ENCODE results near the gene SLC11A2. TPM values are rescaled to one million over a fixed set of nuclear protein-coding genes. Genes with fewer than 3 reads are reported as not detected.

SLC11A2 gene
- total and polyA plus RNA-seq, 2 of the 8 experiments (the other 6 are each of a cell fraction or from before 2014, with no cell fraction given), result 55.0 to 61.5 TPM

DNA sequence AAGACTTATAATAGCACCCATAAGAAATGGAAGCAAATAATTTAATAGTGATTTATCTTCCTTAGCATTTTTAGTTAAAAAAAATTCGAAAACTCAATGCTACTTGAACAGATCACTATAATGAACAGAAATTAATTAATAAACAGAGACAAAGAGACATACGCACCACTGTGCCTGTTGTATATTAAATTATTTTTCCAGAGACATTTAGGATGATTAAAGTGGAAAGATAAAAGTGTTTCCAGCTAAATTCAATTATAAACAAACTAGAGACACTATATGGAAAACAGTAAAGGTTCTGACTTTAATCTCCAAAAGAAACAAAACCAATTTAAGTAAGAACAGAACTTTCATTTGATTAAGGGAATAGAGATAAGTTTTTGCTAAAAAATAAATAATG lies 70.5 kb downstream of the SLC11A2 start:
- Histone ChIP-seq H4K5ac (ENCODE audit: insufficient read length, low read depth, low read length) (no peak overlapping the region), H3K4me1 (replicated peaks in 1 of 4; ENCODE audit: control insufficient read depth in 3 of 4, insufficient read depth in 4 of 4, low read length in 3 of 4) (peaks cover 0 to 3% (median 0%) of the 10 kb centered on the region in 4 experiments; a peak in 1 of 7 replicates), H2BK15ac (ENCODE audit: low read length) (no peak overlapping the region), H3K36me3 (ENCODE audit: control insufficient read depth in 2 of 4, insufficient read depth in 4 of 4, low read length in 3 of 4) (no peaks in the 10 kb centered on the region), H2BK120ac (replicated peaks; ENCODE audit: low read depth, low read length) (no peak overlapping the region), H3K9me3 (ENCODE audit: insufficient read depth in 2 of 2, low read depth in 1 of 2, low read length in 1 of 2) (no peaks in the 10 kb centered on the region), H3K4me3 (ENCODE audit: extremely low read depth in 1 of 4, insufficient read depth in 2 of 4, low read depth in 3 of 4, low read length in 4 of 4) (no peak overlapping the region), H4K91ac (replicated peaks; ENCODE audit: insufficient read length, low read length) (no peak overlapping the region), H2BK5ac (ENCODE audit: low read depth, low read length) (no peak overlapping the region), H2AK5ac (ENCODE audit: low read depth, low read length) (no peak overlapping the region), H3K23me2 (ENCODE audit: low read depth, low read length) (no peaks in the 10 kb centered on the region), H4K20me1 (replicated peaks in 1 of 2; ENCODE audit: control insufficient read depth in 1 of 2, insufficient read depth in 2 of 2, low read length in 2 of 2) (no peaks in the 10 kb centered on the region), H3K27me3 (replicated peaks in 1 of 4; ENCODE audit: control insufficient read depth in 3 of 4, extremely low read depth in 1 of 4, insufficient read depth in 3 of 4, low read length in 3 of 4) (no peaks in the 10 kb centered on the region), H3K4ac (replicated peaks; ENCODE audit: insufficient read length, low read depth, low read length) (no peak overlapping the region), H3K27ac (ENCODE audit: low read depth, low read length) (no peak overlapping the region), H3K56ac (replicated peaks; ENCODE audit: insufficient read length, low read depth, low read length) (no peak overlapping the region), H3K23ac (ENCODE audit: insufficient read length) (no peak overlapping the region), H3K9ac (replicated peaks in 1 of 4; ENCODE audit: extremely low read depth in 1 of 4, low read depth in 3 of 4, low read length in 3 of 4) (no peak overlapping the region), H2AFZ (ENCODE audit: low read length) (no peak overlapping the region), H3K79me1 (ENCODE audit: low read depth, low read length) (no peaks in the 10 kb centered on the region), H3K79me2 (ENCODE audit: control insufficient read depth in 1 of 2, insufficient read depth in 2 of 2, low read length in 2 of 2) (no peaks in the 10 kb centered on the region), H3K14ac (ENCODE audit: insufficient read length) (no peak overlapping the region), H2BK20ac (ENCODE audit: low read length) (no peak overlapping the region), H4K8ac (ENCODE audit: extremely low read depth, insufficient read depth, low read length) (no peak overlapping the region), H3K4me2 (ENCODE audit: insufficient read depth in 1 of 2, low read depth in 2 of 2, low read length in 2 of 2) (no peak overlapping the region), H2BK12ac (ENCODE audit: low read depth, low read length) (no peak overlapping the region), H3K18ac (ENCODE audit: extremely low read depth, low read length) (no peak overlapping the region)
- POLR2A ChIA-PET (ENCODE audit: partially characterized antibody), result no interaction called here
- WGBS, 2 experiments (ENCODE audit: extremely low coverage in 1 of 2, insufficient coverage in 1 of 2, insufficient read length in 1 of 2, insufficient replicate concordance in 2 of 2, low coverage in 1 of 2, low lambda C conversion rate in 2 of 2, missing lambda C conversion rate in 1 of 2), result 63% methylated on average over 2 of the region's 2 CpGs; no CpG with 5 or more reads in 1 of the 2 experiments
- FAIRE-seq, result no peak
- CTCF ChIA-PET (ENCODE audit: partially characterized antibody), result interaction anchor here (0.6 to 1.0 kb wide), 2 partner anchors 31 to 968 kb away, joined by 3 read pairs; no protein-coding TSS in a partner anchor
- TF ChIP-seq ZNF274 (IDR thresholded peaks at IDR 0.05; ENCODE audit: borderline replicate concordance, extremely low read depth, low read length) (no peak), JUND (IDR thresholded peaks at IDR 0.05; ENCODE audit: low read length) (no peak), TBP (IDR thresholded peaks at IDR 0.05; ENCODE audit: low read depth, low read length) (no peak), BCL11A (IDR thresholded peaks at IDR 0.05; ENCODE audit: low read depth in 2 of 2, low read length in 2 of 2) (no peak), EP300 (IDR thresholded peaks at IDR 0.05; ENCODE audit: borderline replicate concordance in 1 of 2, low read depth in 2 of 2, low read length in 2 of 2) (no peak)
- DNase-seq (ENCODE audit: low read depth in 1 of 2, low spot score in 2 of 2), result no peak

Measured in H1 (cell line).